Measurements from ENCODE around the gene SCAI. TPM values are rescaled to one million over a fixed set of nuclear protein-coding genes. Genes with fewer than 3 reads are reported as not detected.
A peak's percentile ranks its signal among the peaks of the same experiment; 100 is the strongest.
"Not testable (repeated sequence)": the region's sequence is repeated elsewhere in the genome, so short reads cannot be mapped to it uniquely, and the experiment has no call there.

SCAI gene
- total RNA-seq, 2 experiments from 2014 or later = 21.5 to 25.0 TPM

- CTCF ChIA-PET (ENCODE audit: unreplicated experiment) = interaction anchor here (0.5 kb wide), 1 partner anchor 554 kb away, joined by 4 read pairs; no protein-coding TSS in a partner anchor
- Histone ChIP-seq H3K4me1 (ENCODE audit: insufficient read depth, low read length, poor library complexity, severe bottlenecking) (peaks cover 15% of the 10 kb centered on the region), H3K4me2 (ENCODE audit: low read length) (no peak overlapping the region), H3K36me3 (ENCODE audit: insufficient read depth, low read length) (peaks cover 16% of the 10 kb centered on the region), H3K27ac (ENCODE audit: low read depth, low read length, poor library complexity, severe bottlenecking) (no peak overlapping the region), H3K79me2 (ENCODE audit: insufficient read depth, low read depth, low read length) (no peaks in the 10 kb centered on the region), H3K9me2 (ENCODE audit: insufficient read depth, low read length) (no peaks in the 10 kb centered on the region), H3K4me3 (ENCODE audit: low read depth, low read length, poor library complexity, severe bottlenecking) (no peak overlapping the region), H2AFZ (ENCODE audit: low read length) (no peak overlapping the region), H4K20me1 (ENCODE audit: insufficient read depth, low read length) (no peaks in the 10 kb centered on the region), H3K9me3 (ENCODE audit: low read length) (peaks cover 6% of the 10 kb centered on the region; the same call in 1 of the 2 replicates)
- no TSS peak for BruUV-seq (replicated peaks)
- no peak for DNase-seq (ENCODE audit: low spot score)
- TF ChIP-seq CTCF (conservative IDR thresholded peaks at IDR 0.05; ENCODE audit: low read length) = no peak
- no peak for TF ChIP-seq EZH2phosphoT487 (IDR thresholded peaks at IDR 0.05; ENCODE audit: borderline replicate concordance, low read depth, low read length)
- POLR2A ChIA-PET = interaction anchor here (0.6 to 1.2 kb wide), 3 partner anchors 14 to 48 kb away, joined by 3 to 4 read pairs (median 3); no protein-coding TSS in a partner anchor
- intact Hi-C loops (cut with micrococcal nuclease; ENCODE audit: unreplicated experiment) = no loop called here
These were observed 54.0 kb downstream of the SCAI start for GRCh38 chr9:125089331-125089730.

GRCh38 chr9:125088752-125089151 is 54.6 kb downstream of the SCAI start:
- Histone ChIP-seq H3K4me3 (ENCODE audit: low read depth, low read length, poor library complexity, severe bottlenecking) (no peak overlapping the region), H3K4me2 (ENCODE audit: low read length) (no peak overlapping the region), H3K9me2 (ENCODE audit: insufficient read depth, low read length) (no peaks in the 10 kb centered on the region), H3K4me1 (ENCODE audit: insufficient read depth, low read length, poor library complexity, severe bottlenecking) (peaks cover 15% of the 10 kb centered on the region), H3K27ac (ENCODE audit: low read depth, low read length, poor library complexity, severe bottlenecking) (no peak overlapping the region), H3K36me3 (ENCODE audit: insufficient read depth, low read length) (peaks cover 12% of the 10 kb centered on the region), H3K79me2 (ENCODE audit: insufficient read depth, low read depth, low read length) (no peaks in the 10 kb centered on the region), H3K9me3 (ENCODE audit: low read length) (peaks cover 6% of the 10 kb centered on the region; the same call in 1 of the 2 replicates), H4K20me1 (ENCODE audit: insufficient read depth, low read length) (no peaks in the 10 kb centered on the region), H2AFZ (ENCODE audit: low read length) (no peak overlapping the region)
- TF ChIP-seq EZH2phosphoT487 (IDR thresholded peaks at IDR 0.05; ENCODE audit: borderline replicate concordance, low read depth, low read length) = no peak
- TF ChIP-seq CTCF (conservative IDR thresholded peaks at IDR 0.05; ENCODE audit: low read length) = no peak
- POLR2A ChIA-PET = interaction anchor here (0.7 to 1.2 kb wide), 2 partner anchors 27 to 48 kb away, joined by 3 to 4 read pairs; no protein-coding TSS in a partner anchor
- no TSS peak for BruUV-seq (replicated peaks)
- CTCF ChIA-PET (ENCODE audit: unreplicated experiment) = no interaction called here
- intact Hi-C loops (cut with micrococcal nuclease; ENCODE audit: unreplicated experiment) = no loop called here
- no peak for DNase-seq (ENCODE audit: low spot score)

GRCh38 chr9:125085703-125086477 is 57.4 kb downstream of the SCAI start:
- Histone ChIP-seq H3K79me2 (ENCODE audit: insufficient read depth, low read depth, low read length) (no peaks in the 10 kb centered on the region), H3K36me3 (ENCODE audit: insufficient read depth, low read length) (peaks cover 35% of the 10 kb centered on the region), H3K9me2 (ENCODE audit: insufficient read depth, low read length) (no peaks in the 10 kb centered on the region), H3K4me2 (ENCODE audit: low read length) (peak overlapping the region; percentile 34; the same call in 1 of the 2 replicates), H2AFZ (ENCODE audit: low read length) (no peak overlapping the region), H3K9me3 (ENCODE audit: low read length) (peaks cover 23% of the 10 kb centered on the region), H4K20me1 (ENCODE audit: insufficient read depth, low read length) (no peaks in the 10 kb centered on the region), H3K4me1 (ENCODE audit: insufficient read depth, low read length, poor library complexity, severe bottlenecking) (peaks cover 15% of the 10 kb centered on the region), H3K4me3 (ENCODE audit: low read depth, low read length, poor library complexity, severe bottlenecking) (no peak overlapping the region), H3K27ac (ENCODE audit: low read depth, low read length, poor library complexity, severe bottlenecking) (no peak overlapping the region)
- ChIA-PET POLR2A (no interaction called here), CTCF (ENCODE audit: unreplicated experiment) (interaction anchor here (0.6 kb wide), 1 partner anchor 34 kb away, joined by 3 read pairs; no protein-coding TSS in a partner anchor)
- no peak for TF ChIP-seq CTCF (conservative IDR thresholded peaks at IDR 0.05; ENCODE audit: low read length)
- TF ChIP-seq EZH2phosphoT487 (IDR thresholded peaks at IDR 0.05; ENCODE audit: borderline replicate concordance, low read depth, low read length) = no peak
- no TSS peak for BruUV-seq (replicated peaks)
- peak; percentile 39 for DNase-seq (ENCODE audit: low spot score)
- intact Hi-C loops (cut with micrococcal nuclease; ENCODE audit: unreplicated experiment) = no loop called here

- H2AFZ ChIP-seq (ENCODE audit: low read length); intact Hi-C loops (cut with micrococcal nuclease; ENCODE audit: unreplicated experiment); H4K20me1 ChIP-seq (ENCODE audit: insufficient read depth, low read length); CTCF ChIA-PET (ENCODE audit: unreplicated experiment); H3K79me2 ChIP-seq (ENCODE audit: insufficient read depth, low read depth, low read length); H3K4me2 ChIP-seq (ENCODE audit: low read length); DNase-seq (ENCODE audit: low spot score); H3K27ac ChIP-seq (ENCODE audit: low read depth, low read length, poor library complexity, severe bottlenecking); H3K4me3 ChIP-seq (ENCODE audit: low read depth, low read length, poor library complexity, severe bottlenecking); H3K9me2 ChIP-seq (ENCODE audit: insufficient read depth, low read length); POLR2A ChIA-PET; BruUV-seq (replicated peaks): not testable (repeated sequence)
- peaks cover 33% of the 10 kb centered on the region for H3K9me3 ChIP-seq (ENCODE audit: low read length)
- peaks cover 15% of the 10 kb centered on the region for H3K4me1 ChIP-seq (ENCODE audit: insufficient read depth, low read length, poor library complexity, severe bottlenecking)
- peaks cover 44% of the 10 kb centered on the region for H3K36me3 ChIP-seq (ENCODE audit: insufficient read depth, low read length)
These were observed 61.1 kb downstream of the SCAI start for GRCh38 chr9:125082197-125082596.

Data from OCI-LY7 (cell line).